Measurements from ENCODE around the gene TRPC4AP. TPM values are rescaled to one million over a fixed set of nuclear protein-coding genes. Genes with fewer than 3 reads are reported as not detected.

Gene TRPC4AP
- total RNA-seq, 1 donor from 2014 or later = 30.7 TPM

- Histone ChIP-seq H3K36me3 (peaks cover 41% of the 10 kb centered on the region), H3K27ac (replicated peaks) (peak overlapping the region; percentile 93), H3K9me3 (replicated peaks) (no peaks in the 10 kb centered on the region), H3K27me3 (ENCODE audit: low read depth) (no peaks in the 10 kb centered on the region), H3K4me1 (peaks cover 97% of the 10 kb centered on the region), H3K4me3 (peak overlapping the region; percentile 45)
- TF ChIP-seq CTCF (IDR thresholded peaks at IDR 0.05; ENCODE audit: borderline replicate concordance) = no peak
- no peak for DNase-seq
- intact Hi-C loops (cut with micrococcal nuclease) = no loop called here
These were observed 106.0 kb downstream of the TRPC4AP start for GRCh38 chr20:34986311-34987287.

- H3K9me3 ChIP-seq (replicated peaks) = no peaks in the 10 kb centered on the region
- H3K36me3 ChIP-seq = peaks cover 34% of the 10 kb centered on the region
- H3K4me3 ChIP-seq = peak overlapping the region; percentile 45
- intact Hi-C loops (cut with micrococcal nuclease) = no loop called here
- H3K27me3 ChIP-seq (ENCODE audit: low read depth) = no peaks in the 10 kb centered on the region
- no peak for TF ChIP-seq CTCF (IDR thresholded peaks at IDR 0.05; ENCODE audit: borderline replicate concordance)
- peaks cover 96% of the 10 kb centered on the region for H3K4me1 ChIP-seq
- peak; percentile 15 for DNase-seq
- H3K27ac ChIP-seq (replicated peaks) = peak overlapping the region; percentile 93
These were observed 106.9 kb downstream of the TRPC4AP start for GRCh38 chr20:34985461-34986310.

GRCh38 chr20:34984756-34985261 lies 107.8 kb downstream of the TRPC4AP start:
- intact Hi-C loops (cut with micrococcal nuclease) = no loop called here
- TF ChIP-seq CTCF (IDR thresholded peaks at IDR 0.05; ENCODE audit: borderline replicate concordance) = no peak
- Histone ChIP-seq H3K27ac (replicated peaks) (peak overlapping the region; percentile 93), H3K36me3 (peaks cover 30% of the 10 kb centered on the region), H3K9me3 (replicated peaks) (no peaks in the 10 kb centered on the region), H3K27me3 (ENCODE audit: low read depth) (no peaks in the 10 kb centered on the region), H3K4me3 (no peak overlapping the region), H3K4me1 (peaks cover 91% of the 10 kb centered on the region)
- peak; percentile 48 for DNase-seq

GRCh38 chr20:34983995-34984735 lies 108.4 kb downstream of the TRPC4AP start:
- intact Hi-C loops (cut with micrococcal nuclease) = no loop called here
- H3K27ac ChIP-seq (replicated peaks) = peak overlapping the region; percentile 93
- peaks cover 84% of the 10 kb centered on the region for H3K4me1 ChIP-seq
- H3K4me3 ChIP-seq = peak overlapping the region; percentile 72
- peaks cover 23% of the 10 kb centered on the region for H3K36me3 ChIP-seq
- DNase-seq = peak; percentile 21
- no peak for TF ChIP-seq CTCF (IDR thresholded peaks at IDR 0.05; ENCODE audit: borderline replicate concordance)
- H3K27me3 ChIP-seq (ENCODE audit: low read depth) = no peaks in the 10 kb centered on the region
- no peaks in the 10 kb centered on the region for H3K9me3 ChIP-seq (replicated peaks)
